ENCODE results near the gene SEMA3G. TPM values are rescaled to one million over a fixed set of nuclear protein-coding genes. Genes with fewer than 3 reads are reported as not detected.

The SEMA3G gene
- total RNA-seq, 1 donor from 2014 or later: 9.2 TPM

DNA sequence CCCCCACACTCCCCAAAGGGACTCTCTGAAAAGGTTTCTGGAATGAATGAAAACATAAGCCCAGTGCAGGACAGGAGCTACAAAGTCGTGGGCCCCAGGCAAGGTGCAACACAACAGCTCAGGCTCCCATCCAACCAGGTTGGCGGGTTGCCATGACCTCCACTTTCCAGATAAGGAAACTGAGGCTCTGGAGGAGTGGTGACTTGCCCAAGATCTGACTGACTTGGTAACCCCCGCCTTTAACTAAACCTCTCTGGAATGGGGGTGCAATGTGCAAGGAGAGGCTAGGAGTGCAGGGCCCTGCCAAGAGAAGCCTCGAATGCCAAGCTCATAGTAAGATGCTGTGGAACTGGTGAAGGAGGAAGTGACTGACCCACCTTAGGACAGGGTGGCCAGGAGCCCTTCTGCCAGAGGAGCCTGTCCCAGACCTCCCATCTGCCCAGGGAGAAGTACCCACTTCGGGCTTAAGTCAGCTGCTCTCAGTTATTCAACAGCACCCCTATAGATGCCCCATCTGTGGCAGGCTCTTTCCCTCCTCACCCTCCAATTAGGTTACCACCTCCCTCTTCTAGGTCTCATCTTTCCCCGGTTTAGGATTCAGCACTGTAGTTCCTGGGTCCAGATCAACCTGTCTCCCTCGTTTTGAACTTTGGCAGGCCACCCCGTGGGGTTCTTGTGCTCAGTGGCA is 9.5 kb upstream of the SEMA3G start:
- intact Hi-C loops (cut with micrococcal nuclease): no loop called here

DNA sequence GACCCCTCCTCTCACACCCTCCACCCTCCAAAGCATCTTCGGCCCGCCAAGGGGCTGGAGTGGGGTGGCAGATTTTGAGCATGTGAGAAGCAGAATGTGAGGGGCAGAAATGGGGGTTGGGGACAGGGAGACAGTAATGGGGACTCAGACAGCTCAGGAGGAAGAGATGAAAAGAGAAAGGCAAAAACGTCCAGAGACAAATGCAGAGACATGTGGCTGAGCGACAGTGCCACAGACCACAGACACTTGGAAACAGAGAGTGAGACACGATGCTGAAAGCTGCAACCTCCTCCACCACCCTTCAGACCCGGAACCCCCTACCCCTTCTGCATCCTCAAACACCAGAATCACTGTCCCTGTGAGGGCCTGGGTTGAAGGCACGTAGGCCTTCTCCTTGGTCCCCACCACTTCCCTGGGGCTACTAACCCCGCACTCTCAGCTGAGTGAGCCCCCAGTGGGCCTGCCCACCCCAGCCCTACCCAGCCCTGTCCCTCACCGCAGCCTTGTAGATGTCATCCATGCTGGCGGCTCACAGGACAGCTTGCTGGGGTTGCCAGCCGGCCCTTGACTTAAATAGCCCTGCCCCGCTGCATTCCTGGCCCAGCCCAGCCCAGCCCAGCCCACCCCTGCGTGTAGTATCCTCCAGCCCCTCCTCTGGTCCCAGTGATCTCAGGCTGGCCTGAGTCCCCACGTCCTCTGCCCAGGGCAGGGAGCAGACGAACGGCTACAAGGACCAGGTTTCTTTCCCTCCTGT is 8.8 kb upstream of the SEMA3G start, which contains the start of gene TNNC1:
TSS of gene TNNC1 (minus strand) at position 546 of the 754 bp plus-strand sequence. CDS start at position 520, 26 bp downstream.
- H3K27ac ChIP-seq (replicated peaks): peak within 1 kb of the TSS; percentile 97
- H3K9me3 ChIP-seq (replicated peaks): no peaks in the 10 kb centered on the region
- intact Hi-C loops (cut with micrococcal nuclease): no loop called here
- H3K4me3 ChIP-seq: peak within 1 kb of the TSS; percentile 86
- TF ChIP-seq, protein P1, sequence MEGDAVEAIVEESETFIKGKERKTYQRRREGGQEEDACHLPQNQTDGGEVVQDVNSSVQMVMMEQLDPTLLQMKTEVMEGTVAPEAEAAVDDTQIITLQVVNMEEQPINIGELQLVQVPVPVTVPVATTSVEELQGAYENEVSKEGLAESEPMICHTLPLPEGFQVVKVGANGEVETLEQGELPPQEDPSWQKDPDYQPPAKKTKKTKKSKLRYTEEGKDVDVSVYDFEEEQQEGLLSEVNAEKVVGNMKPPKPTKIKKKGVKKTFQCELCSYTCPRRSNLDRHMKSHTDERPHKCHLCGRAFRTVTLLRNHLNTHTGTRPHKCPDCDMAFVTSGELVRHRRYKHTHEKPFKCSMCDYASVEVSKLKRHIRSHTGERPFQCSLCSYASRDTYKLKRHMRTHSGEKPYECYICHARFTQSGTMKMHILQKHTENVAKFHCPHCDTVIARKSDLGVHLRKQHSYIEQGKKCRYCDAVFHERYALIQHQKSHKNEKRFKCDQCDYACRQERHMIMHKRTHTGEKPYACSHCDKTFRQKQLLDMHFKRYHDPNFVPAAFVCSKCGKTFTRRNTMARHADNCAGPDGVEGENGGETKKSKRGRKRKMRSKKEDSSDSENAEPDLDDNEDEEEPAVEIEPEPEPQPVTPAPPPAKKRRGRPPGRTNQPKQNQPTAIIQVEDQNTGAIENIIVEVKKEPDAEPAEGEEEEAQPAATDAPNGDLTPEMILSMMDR (IDR thresholded peaks at IDR 0.05; ENCODE audit: borderline replicate concordance): no peak
- DNase-seq: peak; percentile 70
- peaks cover 58% of the 10 kb centered on the region for H3K4me1 ChIP-seq
- peaks cover 32% of the 10 kb centered on the region for H3K36me3 ChIP-seq
- H3K27me3 ChIP-seq (ENCODE audit: low read depth): no peaks in the 10 kb centered on the region

More for the DNA sequence above, 9.5 kb upstream of the SEMA3G start:
- Histone ChIP-seq H3K36me3 (peaks cover 39% of the 10 kb centered on the region), H3K27me3 (ENCODE audit: low read depth) (no peaks in the 10 kb centered on the region), H3K4me1 (peaks cover 56% of the 10 kb centered on the region), H3K4me3 (peak overlapping the region; percentile 86), H3K27ac (replicated peaks) (peak overlapping the region; percentile 97), H3K9me3 (replicated peaks) (no peaks in the 10 kb centered on the region)
- peak; percentile 56 for DNase-seq
- TF ChIP-seq, protein P1 (IDR thresholded peaks at IDR 0.05; ENCODE audit: borderline replicate concordance): no peak

DNA sequence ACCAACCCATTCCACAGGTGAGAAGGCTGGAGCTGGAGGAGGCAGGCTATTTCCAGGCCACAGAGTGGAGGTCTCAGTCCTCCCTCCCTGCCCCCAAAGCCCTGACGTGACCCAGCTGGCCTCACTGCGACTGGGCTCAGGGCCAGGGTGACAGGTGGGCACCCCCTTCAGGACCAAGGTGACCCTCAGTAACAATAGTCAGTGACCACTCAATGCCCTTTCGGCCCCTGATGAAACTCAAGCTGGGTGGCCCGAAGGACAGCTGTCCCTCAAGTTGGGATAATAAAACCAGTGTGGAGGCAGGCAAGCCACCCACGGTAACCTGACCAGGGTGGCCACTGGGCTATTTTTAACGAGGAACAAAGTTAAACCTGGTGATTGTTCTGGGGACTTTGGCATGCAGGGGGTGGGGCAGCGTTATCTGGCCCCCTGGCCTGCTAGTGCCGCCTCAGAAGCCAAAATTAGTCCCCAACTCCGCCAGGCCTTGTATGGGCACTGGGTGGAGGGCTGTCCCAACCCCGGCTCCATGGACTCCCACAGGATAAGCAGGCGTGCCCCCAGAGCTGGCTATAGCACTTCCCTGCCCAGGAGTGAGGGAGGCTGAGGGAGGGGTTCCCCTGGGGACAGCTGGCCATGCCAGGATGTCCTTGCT is 7.8 kb upstream of the SEMA3G start:
- peaks cover 57% of the 10 kb centered on the region for H3K4me1 ChIP-seq
- H3K4me3 ChIP-seq: peak overlapping the region; percentile 86
- peak overlapping the region; percentile 97 for H3K27ac ChIP-seq (replicated peaks)
- peaks cover 22% of the 10 kb centered on the region for H3K36me3 ChIP-seq
- intact Hi-C loops (cut with micrococcal nuclease): no loop called here
- H3K9me3 ChIP-seq (replicated peaks): no peaks in the 10 kb centered on the region
- TF ChIP-seq, protein P1 (IDR thresholded peaks at IDR 0.05; ENCODE audit: borderline replicate concordance): no peak
- DNase-seq: peak; percentile 81
- no peaks in the 10 kb centered on the region for H3K27me3 ChIP-seq (ENCODE audit: low read depth)

DNA sequence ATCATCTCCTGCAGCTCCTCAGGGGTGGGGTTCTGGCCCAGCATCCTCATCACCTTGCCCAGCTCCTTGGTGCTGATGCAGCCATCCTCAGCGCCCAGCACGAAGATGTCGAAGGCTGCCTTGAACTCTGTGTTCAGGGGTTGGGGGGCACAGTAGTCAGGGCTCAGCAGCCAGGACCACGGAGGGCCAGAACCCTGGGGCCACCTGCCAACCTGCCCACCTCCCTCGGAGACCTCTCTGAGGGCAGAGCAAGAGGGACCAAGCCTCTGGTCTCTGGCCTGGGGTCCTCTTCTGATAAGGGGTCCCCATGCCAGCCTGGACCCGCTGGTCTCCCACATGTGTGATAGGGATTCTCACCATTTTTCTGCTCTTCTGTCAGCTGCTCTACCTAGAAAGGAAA is 7.2 kb upstream of the SEMA3G start:
- Histone ChIP-seq H3K27ac (replicated peaks) (peak overlapping the region; percentile 97), H3K4me1 (peaks cover 52% of the 10 kb centered on the region), H3K4me3 (peak overlapping the region; percentile 86), H3K27me3 (ENCODE audit: low read depth) (no peaks in the 10 kb centered on the region), H3K9me3 (replicated peaks) (no peaks in the 10 kb centered on the region), H3K36me3 (peaks cover 22% of the 10 kb centered on the region)
- no peak for DNase-seq
- intact Hi-C loops (cut with micrococcal nuclease): no loop called here
- TF ChIP-seq, protein P1 (IDR thresholded peaks at IDR 0.05; ENCODE audit: borderline replicate concordance): no peak

DNA sequence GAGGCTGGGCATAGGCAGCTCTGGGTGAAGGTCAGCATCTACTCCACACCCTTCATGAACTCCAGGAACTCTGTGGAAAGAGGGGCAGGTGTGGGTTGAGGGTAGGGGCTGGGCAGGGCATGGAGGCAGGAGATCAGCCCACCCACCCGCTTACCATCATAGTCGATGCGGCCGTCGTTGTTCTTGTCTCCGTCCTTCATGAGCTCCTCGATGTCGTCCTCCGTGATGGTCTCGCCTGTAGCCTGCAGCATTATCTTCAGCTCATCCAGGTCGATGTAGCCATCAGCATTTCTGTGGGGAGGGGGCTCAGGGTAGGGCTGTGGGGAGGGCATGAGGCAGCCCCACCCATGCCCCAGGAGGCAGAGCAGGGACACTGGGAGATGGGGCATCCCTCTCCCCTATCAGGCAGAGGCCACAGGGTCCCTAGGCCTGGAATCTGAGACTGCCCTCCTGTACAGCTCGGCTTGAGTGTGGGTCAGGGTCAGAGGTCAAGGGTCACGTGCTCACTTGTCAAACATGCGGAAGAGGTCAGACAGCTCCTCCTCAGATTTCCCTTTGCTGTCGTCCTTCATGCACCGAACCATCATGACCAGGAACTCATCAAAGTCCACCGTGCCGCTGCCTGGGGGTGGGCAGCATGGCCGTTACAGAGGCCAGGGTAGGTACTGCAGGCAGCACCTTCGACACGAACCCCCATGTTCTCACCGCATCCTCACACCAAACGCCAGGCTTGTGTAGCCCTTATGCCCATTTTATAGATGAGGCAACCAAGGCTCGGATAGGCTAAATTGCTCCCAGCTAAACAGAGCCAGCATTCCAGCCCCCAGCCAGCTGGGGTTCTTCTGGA is 6.6 kb upstream of the SEMA3G start:
- TF ChIP-seq, protein P1 (IDR thresholded peaks at IDR 0.05; ENCODE audit: borderline replicate concordance): peak; percentile 35
- DNase-seq: peak; percentile 16
- Histone ChIP-seq H3K27me3 (ENCODE audit: low read depth) (no peaks in the 10 kb centered on the region), H3K27ac (replicated peaks) (peak overlapping the region; percentile 97), H3K4me1 (peaks cover 52% of the 10 kb centered on the region), H3K36me3 (peaks cover 22% of the 10 kb centered on the region), H3K9me3 (replicated peaks) (no peaks in the 10 kb centered on the region), H3K4me3 (peak overlapping the region; percentile 86)
- intact Hi-C loops (cut with micrococcal nuclease): no loop called here
